Mucosa of stomach (tissue), 1 donor: ENCODE measurements around the gene OR2M3.
"Not testable (repeated sequence)": the region's sequence is repeated elsewhere in the genome, so short reads cannot be mapped to it uniquely, and the experiment has no call there.

Experiments used
- H3K27me3 ChIP-seq: one replicate; pipeline ENCODE4 v1.7.0; 2013; ENCODE audit warnings: mild to moderate bottlenecking, low read length; ENCODE audit not compliant: control insufficient read depth, insufficient read depth
- H3K36me3 ChIP-seq: one replicate; pipeline ENCODE4 v1.7.0; 2013; ENCODE audit warnings: low read length; ENCODE audit not compliant: control insufficient read depth, insufficient read depth
- H3K4me1 ChIP-seq: one replicate; pipeline ENCODE4 v1.7.0; 2013; ENCODE audit warnings: mild to moderate bottlenecking, low read length; ENCODE audit not compliant: control insufficient read depth, insufficient read depth
- H3K4me3 ChIP-seq: one replicate; pipeline ENCODE4 v1.7.0; 2013; ENCODE audit warnings: low read length
- H3K9ac ChIP-seq: one replicate; pipeline ENCODE4 v1.7.0; 2013; ENCODE audit warnings: mild to moderate bottlenecking, low read length, moderate library complexity
- H3K9me3 ChIP-seq: one replicate; pipeline ENCODE4 v1.7.0; 2013; ENCODE audit warnings: mild to moderate bottlenecking, low read length, moderate library complexity; ENCODE audit not compliant: control insufficient read depth
- donor health status: Pancreatic carcinoma.

OR2M3 gene

GRCh38 chr1:248225537-248225936 lies 28.5 kb downstream of the OR2M3 start:
- H3K9me3 ChIP-seq = no peaks in the 10 kb centered on the region
- H3K9ac ChIP-seq = no peak overlapping the region
- no peak overlapping the region for H3K4me3 ChIP-seq
- no peaks in the 10 kb centered on the region for H3K4me1 ChIP-seq
- no peaks in the 10 kb centered on the region for H3K27me3 ChIP-seq
- no peaks in the 10 kb centered on the region for H3K36me3 ChIP-seq

- H3K9me3 ChIP-seq = no peaks in the 10 kb centered on the region
- no peaks in the 10 kb centered on the region for H3K4me1 ChIP-seq
- no peaks in the 10 kb centered on the region for H3K36me3 ChIP-seq
- H3K4me3 ChIP-seq = no peak overlapping the region
- H3K9ac ChIP-seq = no peak overlapping the region
- no peaks in the 10 kb centered on the region for H3K27me3 ChIP-seq
Observed at GRCh38 chr1:248229360-248229908, 32.4 kb downstream of the OR2M3 start.

- Histone ChIP-seq H3K27me3 (no peaks in the 10 kb centered on the region), H3K4me1 (no peaks in the 10 kb centered on the region), H3K36me3 (no peaks in the 10 kb centered on the region), H3K9ac (no peak within 1 kb of the TSS), H3K4me3 (no peak within 1 kb of the TSS), H3K9me3 (no peaks in the 10 kb centered on the region)
Observed at GRCh38 chr1:248231117-248231516, 34.1 kb downstream of the OR2M3 start, which contains the start of gene OR2M4. TSS of gene OR2M4 (plus strand) at chr1:248231417. CDS start at chr1:248238929, 7,512 bp downstream.

GRCh38 chr1:248239478-248239877 lies 42.4 kb downstream of the OR2M3 start:
- H3K4me1 ChIP-seq = no peaks in the 10 kb centered on the region

GRCh38 chr1:248243204-248243603 lies 46.1 kb downstream of the OR2M3 start:
- Histone ChIP-seq H3K27me3 (no peaks in the 10 kb centered on the region), H3K4me3 (no peak overlapping the region)

More at GRCh38 chr1:248239478-248239877, 42.4 kb downstream of the OR2M3 start:
- Histone ChIP-seq H3K9ac (no peak overlapping the region), H3K27me3 (no peaks in the 10 kb centered on the region), H3K9me3 (no peaks in the 10 kb centered on the region), H3K36me3 (no peaks in the 10 kb centered on the region), H3K4me3 (no peak overlapping the region)

GRCh38 chr1:248259309-248259708 lies 62.2 kb downstream of the OR2M3 start:
- H3K4me3 ChIP-seq, H3K27me3 ChIP-seq, H3K4me1 ChIP-seq, H3K9ac ChIP-seq, H3K36me3 ChIP-seq, H3K9me3 ChIP-seq: not testable (repeated sequence)

More at GRCh38 chr1:248243204-248243603, 46.1 kb downstream of the OR2M3 start:
- no peaks in the 10 kb centered on the region for H3K9me3 ChIP-seq
- no peak overlapping the region for H3K9ac ChIP-seq
- no peaks in the 10 kb centered on the region for H3K4me1 ChIP-seq
- H3K36me3 ChIP-seq = no peaks in the 10 kb centered on the region
